Skeletal muscle cell (primary cell): Measurements from ENCODE around the gene CNOT8.
A peak's percentile ranks its signal among the peaks of the same experiment; 100 is the strongest.
"Not testable (repeated sequence)": the region's sequence is repeated elsewhere in the genome, so short reads cannot be mapped to it uniquely, and the experiment has no call there.

Experiments used
- DNase-seq: peaks from one replicate; pipeline ENCODE4 v3.0.0-alpha.2; 2010; ENCODE audit warnings: low read depth
- H3K4me3 ChIP-seq: 2 replicates; pipeline ENCODE4 v1.5.1; 2011; ENCODE audit warnings: low read depth, mild to moderate bottlenecking, control low read depth, low read length, moderate library complexity

The CNOT8 gene

GRCh38 chr5:154899151-154899816 lies 40.9 kb downstream of the CNOT8 start:
- DNase-seq: no peak
- H3K4me3 ChIP-seq: no peak overlapping the region

- no peak for DNase-seq
Observed at GRCh38 chr5:154900066-154900465, 41.6 kb downstream of the CNOT8 start.

GRCh38 chr5:154901276-154901675 lies 42.8 kb downstream of the CNOT8 start:
- H3K4me3 ChIP-seq: no peak overlapping the region
- peak; percentile 19 for DNase-seq

More at GRCh38 chr5:154900066-154900465, 41.6 kb downstream of the CNOT8 start:
- H3K4me3 ChIP-seq: no peak overlapping the region

GRCh38 chr5:154901913-154902312 lies 43.5 kb downstream of the CNOT8 start:
- DNase-seq: no peak
- H3K4me3 ChIP-seq: no peak overlapping the region

GRCh38 chr5:154905601-154906000 lies 47.2 kb downstream of the CNOT8 start:
- DNase-seq: not testable (repeated sequence)

GRCh38 chr5:154916874-154917273 lies 58.4 kb downstream of the CNOT8 start:
- no peak overlapping the region for H3K4me3 ChIP-seq
- DNase-seq: no peak

More at GRCh38 chr5:154905601-154906000, 47.2 kb downstream of the CNOT8 start:
- H3K4me3 ChIP-seq: not testable (repeated sequence)

- no peak overlapping the region for H3K4me3 ChIP-seq
- no peak for DNase-seq
Observed at GRCh38 chr5:154917757-154918156, 59.3 kb downstream of the CNOT8 start.

- no peak overlapping the region for H3K4me3 ChIP-seq
- DNase-seq: no peak
Observed at GRCh38 chr5:154923441-154924430, 65.3 kb downstream of the CNOT8 start.
